ENCODE data around the gene NDUFA11.

The NDUFA11 gene

GRCh38 chr19:5931251-5931650 lies 27.7 kb upstream of the NDUFA11 start:
- ChIA-PET POLR2A (no interaction called here), CTCF (no interaction called here)
- no peak for DNase-seq (ENCODE audit: extremely low spot score)
- TF ChIP-seq TARDBP (IDR thresholded peaks at IDR 0.05) (no peak), L3MBTL2 (conservative IDR thresholded peaks at IDR 0.05) (no peak), LEF1 (IDR thresholded peaks at IDR 0.05; ENCODE audit: borderline replicate concordance) (no peak), FOXK2 (IDR thresholded peaks at IDR 0.05) (no peak), CTBP1 (IDR thresholded peaks at IDR 0.05; ENCODE audit: borderline replicate concordance) (no peak), BHLHE40 (IDR thresholded peaks at IDR 0.05; ENCODE audit: borderline replicate concordance) (no peak), SP1 (IDR thresholded peaks at IDR 0.05) (no peak), ZNF384 (IDR thresholded peaks at IDR 0.05) (no peak), PKNOX1 (IDR thresholded peaks at IDR 0.05) (no peak), FOXA1 (IDR thresholded peaks at IDR 0.05) (no peak)

GRCh38 chr19:5929625-5930024 lies 26.0 kb upstream of the NDUFA11 start:
- DNase-seq (ENCODE audit: extremely low spot score): no peak
- no peak for TF ChIP-seq ZNF384 (IDR thresholded peaks at IDR 0.05)
- no peak for TF ChIP-seq SUZ12 (IDR thresholded peaks at IDR 0.05)
- TF ChIP-seq BHLHE40 (IDR thresholded peaks at IDR 0.05; ENCODE audit: borderline replicate concordance): no peak
- no peak for TF ChIP-seq FOXM1 (IDR thresholded peaks at IDR 0.05; ENCODE audit: borderline replicate concordance)
- TF ChIP-seq SP1 (IDR thresholded peaks at IDR 0.05): no peak
- TF ChIP-seq ARNT (IDR thresholded peaks at IDR 0.05): no peak
- TF ChIP-seq FOXK2 (IDR thresholded peaks at IDR 0.05): no peak
- TF ChIP-seq NFRKB (IDR thresholded peaks at IDR 0.05): no peak
- no peak for TF ChIP-seq ELF4 (IDR thresholded peaks at IDR 0.05)
- no peak for TF ChIP-seq FOXA1 (IDR thresholded peaks at IDR 0.05)
- TF ChIP-seq LEF1 (IDR thresholded peaks at IDR 0.05; ENCODE audit: borderline replicate concordance): no peak
- TF ChIP-seq PKNOX1 (IDR thresholded peaks at IDR 0.05): no peak
- TF ChIP-seq L3MBTL2 (conservative IDR thresholded peaks at IDR 0.05): no peak
- no peak for TF ChIP-seq HDGF (IDR thresholded peaks at IDR 0.05; ENCODE audit: borderline replicate concordance)
- TF ChIP-seq CTBP1 (IDR thresholded peaks at IDR 0.05; ENCODE audit: borderline replicate concordance): no peak
- TF ChIP-seq TARDBP (IDR thresholded peaks at IDR 0.05): no peak
- POLR2A ChIA-PET: no interaction called here
- CTCF ChIA-PET: no interaction called here

- no peak for DNase-seq (ENCODE audit: extremely low spot score)
- ChIA-PET POLR2A (no interaction called here), CTCF (no interaction called here)
- TF ChIP-seq FOXK2 (IDR thresholded peaks at IDR 0.05): no peak
- TF ChIP-seq SUZ12 (IDR thresholded peaks at IDR 0.05): no peak
- TF ChIP-seq SP1 (IDR thresholded peaks at IDR 0.05): no peak
- TF ChIP-seq NFRKB (IDR thresholded peaks at IDR 0.05): no peak
- TF ChIP-seq L3MBTL2 (conservative IDR thresholded peaks at IDR 0.05): no peak
- TF ChIP-seq ELF4 (IDR thresholded peaks at IDR 0.05): no peak
- no peak for TF ChIP-seq CTBP1 (IDR thresholded peaks at IDR 0.05; ENCODE audit: borderline replicate concordance)
- no peak for TF ChIP-seq FOXM1 (IDR thresholded peaks at IDR 0.05; ENCODE audit: borderline replicate concordance)
- no peak for TF ChIP-seq PKNOX1 (IDR thresholded peaks at IDR 0.05)
- TF ChIP-seq HDGF (IDR thresholded peaks at IDR 0.05; ENCODE audit: borderline replicate concordance): no peak
- TF ChIP-seq ZNF384 (IDR thresholded peaks at IDR 0.05): no peak
- no peak for TF ChIP-seq LEF1 (IDR thresholded peaks at IDR 0.05; ENCODE audit: borderline replicate concordance)
- TF ChIP-seq BHLHE40 (IDR thresholded peaks at IDR 0.05; ENCODE audit: borderline replicate concordance): no peak
- no peak for TF ChIP-seq FOXA1 (IDR thresholded peaks at IDR 0.05)
- TF ChIP-seq TARDBP (IDR thresholded peaks at IDR 0.05): no peak
- TF ChIP-seq ARNT (IDR thresholded peaks at IDR 0.05): no peak
These were observed 25.6 kb upstream of the NDUFA11 start for GRCh38 chr19:5929179-5929578.

GRCh38 chr19:5927441-5927821 lies 23.8 kb upstream of the NDUFA11 start:
- ChIA-PET CTCF (no interaction called here), POLR2A (no interaction called here)
- TF ChIP-seq TARDBP (IDR thresholded peaks at IDR 0.05): no peak
- no peak for DNase-seq (ENCODE audit: extremely low spot score)

- CTCF ChIA-PET: no interaction called here
- POLR2A ChIA-PET: no interaction called here
- DNase-seq (ENCODE audit: extremely low spot score): no peak
- TF ChIP-seq FOXK2 (IDR thresholded peaks at IDR 0.05) (no peak), LEF1 (IDR thresholded peaks at IDR 0.05; ENCODE audit: borderline replicate concordance) (no peak), BHLHE40 (IDR thresholded peaks at IDR 0.05; ENCODE audit: borderline replicate concordance) (no peak)
These were observed 23.3 kb upstream of the NDUFA11 start for GRCh38 chr19:5926641-5927440.

GRCh38 chr19:5925830-5926427 lies 22.3 kb upstream of the NDUFA11 start:
- ChIA-PET CTCF (no interaction called here), POLR2A (interaction anchor here (1.1 kb wide), 1 partner anchor 13 kb away, joined by 3 read pairs; no protein-coding TSS in a partner anchor)
- TF ChIP-seq LEF1 (IDR thresholded peaks at IDR 0.05; ENCODE audit: borderline replicate concordance) (no peak), FOXK2 (IDR thresholded peaks at IDR 0.05) (no peak), TARDBP (IDR thresholded peaks at IDR 0.05) (no peak), ARNT (IDR thresholded peaks at IDR 0.05) (no peak), BHLHE40 (IDR thresholded peaks at IDR 0.05; ENCODE audit: borderline replicate concordance) (no peak), NFRKB (IDR thresholded peaks at IDR 0.05) (no peak), ELF4 (IDR thresholded peaks at IDR 0.05) (no peak), CTBP1 (IDR thresholded peaks at IDR 0.05; ENCODE audit: borderline replicate concordance) (no peak), PKNOX1 (IDR thresholded peaks at IDR 0.05) (no peak), SUZ12 (IDR thresholded peaks at IDR 0.05) (no peak), FOXA1 (IDR thresholded peaks at IDR 0.05) (no peak), L3MBTL2 (conservative IDR thresholded peaks at IDR 0.05) (no peak), HDGF (IDR thresholded peaks at IDR 0.05; ENCODE audit: borderline replicate concordance) (no peak), SP1 (IDR thresholded peaks at IDR 0.05) (no peak), FOXM1 (IDR thresholded peaks at IDR 0.05; ENCODE audit: borderline replicate concordance) (no peak)
- no peak for DNase-seq (ENCODE audit: extremely low spot score)

All from HEK293T (cell line).